Activated T-helper 17 cell treated with anti-CD3 and anti-CD28 coated beads, Interleukin-2, amount 50 U/mL, for 72 hours (primary cell): ENCODE data around the gene MREG. TPM values are rescaled to one million over a fixed set of nuclear protein-coding genes. Genes with fewer than 3 reads are reported as not detected.
"Not testable (repeated sequence)": the region's sequence is repeated elsewhere in the genome, so short reads cannot be mapped to it uniquely, and the experiment has no call there.

Experiments
- ATAC-seq: fragments of 150-1000 bp; cut with Tn5 transposase; replicated peaks from 2 replicates; pipeline ENCODE4 v1.10.0; 2021; ENCODE audit warnings: mild to moderate bottlenecking, moderate library complexity
- H3K27ac Mint-ChIP-seq: one replicate; pipeline ENCODE4 v1.8.0; 2022; ENCODE audit warnings: mixed read lengths
- H3K27me3 Mint-ChIP-seq: one replicate; pipeline ENCODE4 v1.8.0; 2022; ENCODE audit warnings: mixed read lengths
- H3K36me3 Mint-ChIP-seq: one replicate; pipeline ENCODE4 v1.8.0; 2022; ENCODE audit warnings: low read depth, mild to moderate bottlenecking, mixed read lengths
- H3K4me1 Mint-ChIP-seq: one replicate; pipeline ENCODE4 v1.8.0; 2022; ENCODE audit warnings: mixed read lengths
- H3K4me3 Mint-ChIP-seq: one replicate; pipeline ENCODE4 v1.8.0; 2022; ENCODE audit warnings: mild to moderate bottlenecking, mixed read lengths
- H3K9me3 Mint-ChIP-seq: one replicate; pipeline ENCODE4 v1.8.0; 2022; ENCODE audit warnings: mixed read lengths
- total RNA-seq, 2 donors: library from RNA; stranded (reverse); gene quantifications; one replicate each; pipeline ENCODE4 v1.2.3, GENCODE V29; 2022

MREG gene
- total RNA-seq, 2 donors from 2014 or later, result 7.5 to 22.0 TPM

DNA sequence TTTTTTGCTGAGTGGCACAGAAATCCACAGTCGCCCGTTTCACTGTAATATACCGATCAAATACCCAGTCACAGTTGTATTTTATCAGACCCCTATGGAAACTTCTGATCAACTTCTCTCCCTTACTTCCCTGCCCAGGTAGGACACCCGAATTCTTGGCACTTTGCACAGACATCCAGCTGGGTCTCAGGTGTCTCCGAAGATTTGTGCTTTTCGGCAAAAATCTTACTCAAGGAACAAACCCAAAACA lies 596 bp downstream of the MREG start:
- peak overlapping the region; percentile 18 for H3K27ac Mint-ChIP-seq

DNA sequence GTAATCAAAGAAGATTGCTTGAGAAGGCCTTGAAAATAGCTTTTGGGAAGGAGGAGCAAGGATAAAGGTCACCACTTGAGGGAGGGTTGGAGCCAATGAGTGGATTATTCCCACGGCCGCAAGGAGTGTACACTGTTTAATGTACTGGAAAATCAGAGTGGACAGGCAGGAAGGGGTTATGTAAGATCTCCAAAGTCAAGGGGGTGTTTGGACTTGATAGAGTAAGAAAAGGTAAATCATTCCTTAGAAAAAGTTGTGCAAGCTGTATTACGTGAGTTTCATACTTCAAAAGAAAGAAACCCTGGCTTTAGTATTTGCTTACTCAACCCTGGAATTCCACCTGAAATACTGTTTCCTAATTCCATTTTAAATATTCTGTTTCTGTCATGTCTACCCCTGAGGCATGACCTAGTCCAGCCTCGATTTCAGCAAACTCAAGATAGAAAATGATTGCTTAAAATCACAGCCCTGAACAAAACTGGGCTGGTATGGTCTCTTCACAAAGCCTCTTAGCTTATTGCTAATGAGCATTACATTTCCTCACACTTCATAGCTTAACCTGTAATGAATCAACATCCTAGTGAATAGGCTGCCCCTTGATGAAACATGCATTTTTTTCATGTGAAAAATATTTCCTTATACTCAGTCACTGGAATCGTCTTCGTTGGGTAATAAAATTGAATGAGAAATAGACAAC lies 1.1 kb downstream of the MREG start:
- no peak for ATAC-seq
- Mint-ChIP-seq H3K4me1 (peaks cover 25% of the 10 kb centered on the region), H3K4me3 (peak overlapping the region; percentile 81), H3K27me3 (no peaks in the 10 kb centered on the region), H3K9me3 (no peaks in the 10 kb centered on the region), H3K27ac (peak overlapping the region; percentile 18), H3K36me3 (no peaks in the 10 kb centered on the region)

More for the DNA sequence above, 596 bp downstream of the MREG start:
- Mint-ChIP-seq H3K36me3 (no peaks in the 10 kb centered on the region), H3K27me3 (no peaks in the 10 kb centered on the region), H3K9me3 (no peaks in the 10 kb centered on the region), H3K4me3 (peak overlapping the region; percentile 81), H3K4me1 (peaks cover 28% of the 10 kb centered on the region)
- no peak for ATAC-seq

DNA sequence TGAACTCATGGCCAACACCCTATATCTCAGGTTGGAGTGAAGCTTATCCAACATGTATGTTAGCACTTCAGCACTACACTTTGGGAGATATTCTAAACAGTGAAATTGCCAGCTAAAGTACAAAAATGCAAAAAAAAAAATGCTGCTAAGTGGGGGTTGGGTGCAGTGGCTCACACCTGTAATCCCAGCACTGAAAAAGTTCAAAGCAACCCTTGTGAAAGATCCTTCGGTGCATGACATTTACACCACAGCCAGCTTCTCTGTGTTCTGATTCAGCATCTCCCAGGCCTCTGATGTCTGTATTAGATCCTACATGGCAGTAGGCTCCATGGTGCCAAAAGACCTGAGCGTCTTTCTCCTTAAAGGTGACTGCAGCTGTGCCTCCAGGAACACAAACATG lies 4.1 kb downstream of the MREG start:
- not testable (repeated sequence) for H3K36me3 Mint-ChIP-seq, H3K9me3 Mint-ChIP-seq, H3K27me3 Mint-ChIP-seq, H3K4me3 Mint-ChIP-seq, H3K27ac Mint-ChIP-seq, ATAC-seq
- H3K4me1 Mint-ChIP-seq, result peaks cover 22% of the 10 kb centered on the region

DNA sequence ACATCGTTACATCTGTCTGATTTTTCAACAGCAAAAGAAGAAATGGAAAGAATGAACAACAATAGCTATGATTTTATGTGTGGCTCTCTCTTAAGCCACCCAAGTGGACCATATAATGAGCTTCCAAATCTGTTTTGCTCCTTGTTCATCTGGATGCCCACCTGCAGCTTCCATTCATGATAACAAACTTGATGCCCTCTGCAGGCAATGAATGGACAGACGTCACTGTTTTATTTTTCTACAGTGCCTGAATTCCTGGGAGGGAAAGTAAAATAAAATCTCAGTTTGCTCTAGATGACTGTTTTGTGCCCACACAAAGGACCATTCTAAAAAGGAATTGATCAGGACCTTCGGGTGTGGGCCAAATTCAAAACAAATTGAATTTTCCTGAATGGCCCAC lies 5.0 kb downstream of the MREG start:
- ATAC-seq, result no peak

DNA sequence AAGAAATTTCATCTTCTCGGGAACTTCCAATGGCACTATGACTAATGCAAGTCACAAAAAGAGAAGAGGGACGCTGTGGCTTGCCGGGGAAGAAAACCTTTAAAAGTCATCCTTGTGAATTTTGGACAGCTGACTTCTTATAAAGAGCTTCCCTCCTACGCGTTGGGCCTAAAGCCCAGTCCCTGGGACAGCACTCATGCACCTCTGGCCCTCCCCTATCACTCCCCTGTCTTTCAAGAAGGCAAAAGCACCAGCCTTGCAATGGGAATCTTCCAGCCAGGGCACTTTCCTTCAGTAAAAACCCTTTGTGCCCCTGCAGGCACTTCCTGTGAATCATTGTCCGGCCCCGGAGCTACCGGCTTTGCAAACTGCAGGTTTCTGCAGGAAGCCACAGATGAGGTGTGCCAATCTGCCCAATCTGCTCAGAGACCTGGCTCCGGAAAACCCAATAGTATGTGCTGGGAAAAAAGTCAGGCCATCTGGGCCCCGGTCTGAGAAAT lies 7.1 kb downstream of the MREG start:
- Mint-ChIP-seq H3K27ac (peak overlapping the region; percentile 83), H3K4me3 (peak overlapping the region; percentile 59), H3K27me3 (no peaks in the 10 kb centered on the region), H3K9me3 (no peaks in the 10 kb centered on the region), H3K36me3 (no peaks in the 10 kb centered on the region), H3K4me1 (peaks cover 40% of the 10 kb centered on the region)
- ATAC-seq, result peak; percentile 82

More for the DNA sequence above, 5.0 kb downstream of the MREG start:
- H3K4me1 Mint-ChIP-seq, result peaks cover 30% of the 10 kb centered on the region
- no peak overlapping the region for H3K27ac Mint-ChIP-seq
- no peaks in the 10 kb centered on the region for H3K36me3 Mint-ChIP-seq
- H3K4me3 Mint-ChIP-seq, result no peak overlapping the region
- H3K27me3 Mint-ChIP-seq, result no peaks in the 10 kb centered on the region
- H3K9me3 Mint-ChIP-seq, result no peaks in the 10 kb centered on the region

DNA sequence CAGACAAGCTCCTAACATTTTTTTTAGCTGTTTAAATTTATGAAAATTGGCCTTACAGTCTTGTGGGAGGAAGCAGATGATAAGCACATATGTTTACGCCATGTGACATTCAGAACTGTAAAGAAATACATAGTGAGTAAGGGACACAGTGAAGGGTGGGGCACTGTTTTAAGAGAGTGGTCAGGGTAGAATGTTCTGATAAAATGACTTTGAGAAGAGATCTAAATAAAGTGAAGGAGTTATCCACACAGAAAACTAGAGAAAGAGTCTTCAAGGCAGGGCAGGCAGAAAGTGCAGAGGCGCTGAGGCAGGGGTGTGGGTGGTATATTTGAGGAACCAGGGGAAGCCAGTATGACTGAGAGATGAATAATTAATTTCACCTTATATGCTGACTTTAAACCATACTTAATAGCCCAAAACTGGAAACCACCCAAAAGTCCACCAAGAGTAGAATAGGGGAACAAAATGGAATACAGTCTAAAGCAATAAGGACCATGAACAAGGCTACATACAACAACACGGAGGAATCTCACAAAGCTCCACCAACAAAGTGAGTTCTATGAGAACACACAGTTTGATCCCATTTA lies 8.6 kb downstream of the MREG start:
- Mint-ChIP-seq H3K4me1 (peaks cover 40% of the 10 kb centered on the region), H3K9me3 (no peaks in the 10 kb centered on the region), H3K27me3 (no peaks in the 10 kb centered on the region), H3K4me3 (peak overlapping the region; percentile 59), H3K27ac (peak overlapping the region; percentile 51), H3K36me3 (no peaks in the 10 kb centered on the region)
- peak; percentile 48 for ATAC-seq

DNA sequence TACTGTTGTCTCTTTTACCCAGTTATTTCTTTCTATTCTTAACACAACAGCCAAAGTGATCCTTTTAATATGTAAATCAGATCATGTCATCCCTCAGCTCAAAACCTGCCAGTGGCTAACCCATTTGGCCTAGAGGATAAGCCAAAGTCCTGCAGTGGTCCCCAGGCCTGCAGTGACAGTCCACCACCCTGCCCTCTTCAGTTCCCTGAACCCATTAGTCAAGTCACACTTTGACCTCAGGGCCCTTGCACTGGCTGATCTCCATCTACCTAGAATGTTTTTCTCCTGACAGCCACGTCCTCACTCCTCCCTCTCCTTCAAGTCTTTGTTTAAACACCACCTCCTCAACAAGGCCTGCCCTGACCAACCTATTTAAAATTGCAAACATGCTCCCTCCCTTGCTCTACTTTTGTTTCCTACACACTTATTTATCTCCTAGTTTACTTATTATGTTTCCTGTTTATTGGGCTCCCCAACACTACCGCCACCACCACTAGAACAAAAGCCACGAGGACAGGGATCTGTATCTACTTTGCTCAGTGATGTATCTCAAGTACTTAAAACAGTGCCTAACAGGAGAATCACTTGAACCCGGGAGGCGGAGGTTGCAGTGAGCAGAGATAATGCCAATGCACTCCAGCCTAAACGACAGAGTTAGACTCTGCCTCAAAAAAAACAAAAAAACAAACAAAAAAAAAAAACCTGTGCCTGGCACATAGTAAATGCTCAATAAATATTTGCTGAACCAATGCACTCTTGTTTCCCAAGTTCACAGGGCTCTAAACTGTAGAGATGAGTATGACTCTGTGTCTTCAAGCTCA lies 9.3 kb downstream of the MREG start:
- Mint-ChIP-seq H3K27ac (peak overlapping the region; percentile 51), H3K36me3 (no peaks in the 10 kb centered on the region), H3K4me3 (peak overlapping the region; percentile 59), H3K4me1 (peaks cover 40% of the 10 kb centered on the region), H3K27me3 (no peaks in the 10 kb centered on the region), H3K9me3 (no peaks in the 10 kb centered on the region)
- ATAC-seq, result no peak

DNA sequence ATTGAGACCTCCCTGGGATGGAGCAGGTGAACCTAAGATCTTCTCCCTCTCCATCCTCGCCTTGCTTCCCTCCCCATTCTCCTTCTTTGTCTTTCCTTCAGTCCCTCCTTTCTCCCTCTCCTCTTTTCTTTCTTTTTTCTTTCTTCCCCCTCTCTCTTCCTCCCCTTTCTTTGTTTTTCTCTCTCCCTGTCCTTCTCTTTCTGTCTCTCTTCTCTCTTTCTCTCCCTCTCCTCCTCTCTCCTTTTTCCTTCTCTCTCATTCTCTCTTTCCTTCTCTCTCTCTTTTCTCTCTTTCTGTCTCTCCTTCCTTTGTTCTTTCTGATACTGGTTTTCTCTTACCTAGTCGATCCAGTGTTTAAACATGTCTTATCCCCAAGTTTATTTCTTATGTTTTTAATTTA lies 10.7 kb downstream of the MREG start:
- no peaks in the 10 kb centered on the region for H3K9me3 Mint-ChIP-seq
- no peaks in the 10 kb centered on the region for H3K27me3 Mint-ChIP-seq
- peaks cover 1% of the 10 kb centered on the region for H3K36me3 Mint-ChIP-seq
- peaks cover 41% of the 10 kb centered on the region for H3K4me1 Mint-ChIP-seq
- H3K27ac Mint-ChIP-seq, result peak overlapping the region; percentile 61
- H3K4me3 Mint-ChIP-seq, result peak overlapping the region; percentile 16
- no peak for ATAC-seq

DNA sequence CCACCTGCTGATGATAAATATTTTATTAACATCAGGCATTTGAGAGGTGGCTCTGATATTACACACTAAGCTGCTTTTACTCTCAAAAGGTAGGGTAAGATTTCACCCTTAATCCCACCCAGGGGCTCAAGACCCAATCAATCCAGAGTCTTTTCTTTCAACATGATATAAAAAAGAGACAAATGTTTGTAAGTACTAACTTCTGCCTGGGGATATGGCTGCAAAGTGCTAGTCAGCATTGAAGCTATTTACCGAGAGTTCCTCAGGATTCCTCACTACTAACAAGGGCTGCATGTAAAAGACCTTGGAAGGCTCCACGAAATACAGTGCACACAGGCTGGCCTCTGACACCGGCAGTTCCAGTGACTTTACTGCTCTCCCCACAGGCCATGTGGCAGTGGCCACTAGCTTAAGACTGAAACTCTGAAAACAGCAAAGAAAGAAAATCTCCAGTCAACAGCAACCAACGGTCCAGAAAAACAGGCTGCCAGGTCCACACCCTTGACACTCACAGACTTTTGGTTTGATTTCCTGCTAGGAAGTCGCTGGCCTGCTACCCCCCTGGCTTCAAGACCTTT lies 11.2 kb downstream of the MREG start:
- no peaks in the 10 kb centered on the region for H3K9me3 Mint-ChIP-seq
- no peaks in the 10 kb centered on the region for H3K27me3 Mint-ChIP-seq
- peaks cover 45% of the 10 kb centered on the region for H3K4me1 Mint-ChIP-seq
- ATAC-seq, result no peak
- peaks cover 6% of the 10 kb centered on the region for H3K36me3 Mint-ChIP-seq
- peak overlapping the region; percentile 61 for H3K27ac Mint-ChIP-seq
- H3K4me3 Mint-ChIP-seq, result peak overlapping the region; percentile 16

DNA sequence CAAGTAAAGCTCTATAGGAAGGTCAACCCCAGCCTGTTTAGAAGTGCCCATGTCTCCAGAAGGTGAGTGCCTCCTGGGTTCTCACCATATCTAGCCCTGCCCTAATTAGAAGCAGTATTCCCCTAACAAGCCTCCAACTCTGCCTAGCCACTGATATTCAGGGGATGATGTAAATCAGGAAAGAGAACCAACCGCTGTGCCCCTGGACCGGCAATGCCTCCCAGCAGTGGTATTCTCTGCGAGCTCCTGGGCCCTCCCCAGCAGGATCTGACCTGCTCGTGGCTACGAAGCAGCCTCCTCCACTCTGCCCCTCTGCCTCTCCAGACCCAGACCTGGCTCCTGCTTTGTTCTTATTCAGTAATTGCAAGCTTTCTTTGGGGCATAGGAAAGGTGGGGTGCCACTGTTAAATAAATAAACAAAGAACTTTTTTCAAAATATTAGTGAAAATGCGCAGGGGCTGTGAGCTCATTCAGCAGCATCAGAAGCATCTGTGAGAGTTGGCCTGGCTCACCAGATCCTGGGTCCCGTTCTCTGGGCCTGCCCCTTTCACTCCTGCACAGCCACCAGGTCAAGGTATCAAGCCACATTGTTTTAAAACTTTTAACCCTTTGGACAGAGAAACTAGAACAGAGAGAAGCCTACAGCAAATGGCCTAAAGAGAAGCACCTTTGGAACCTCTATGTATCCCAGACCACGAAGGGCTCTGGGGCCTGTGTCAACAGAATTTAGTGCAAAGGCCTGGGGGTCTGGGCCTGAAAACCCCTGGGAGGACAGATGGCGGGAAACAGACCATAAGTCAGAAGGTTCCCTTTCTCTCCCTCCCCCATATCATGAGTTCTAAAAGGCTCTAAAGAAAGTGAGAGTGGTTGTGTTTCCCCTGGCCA lies 11.9 kb downstream of the MREG start:
- Mint-ChIP-seq H3K4me1 (peaks cover 40% of the 10 kb centered on the region), H3K4me3 (no peak overlapping the region), H3K27ac (no peak overlapping the region), H3K27me3 (no peaks in the 10 kb centered on the region), H3K36me3 (peaks cover 10% of the 10 kb centered on the region), H3K9me3 (no peaks in the 10 kb centered on the region)
- no peak for ATAC-seq

DNA sequence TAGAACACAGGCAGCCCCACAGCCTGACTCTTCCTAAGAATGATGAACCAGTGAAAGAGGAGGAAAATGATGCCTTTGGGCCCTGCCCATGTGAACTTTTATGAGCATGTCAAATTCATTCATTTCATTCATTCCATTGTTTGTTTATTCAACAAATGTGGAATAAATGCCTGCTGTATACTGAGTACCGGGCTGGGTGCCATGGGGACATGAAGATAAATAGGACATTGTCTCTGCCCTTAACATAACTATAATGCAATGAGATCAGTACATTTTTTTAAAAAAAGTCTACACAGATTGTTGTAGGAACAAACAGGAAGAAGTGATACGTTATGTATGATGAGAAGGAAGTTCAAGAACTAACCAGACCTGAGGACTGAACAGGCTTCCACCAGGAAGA lies 14.7 kb downstream of the MREG start:
- H3K4me1 Mint-ChIP-seq, result peaks cover 18% of the 10 kb centered on the region
- H3K27me3 Mint-ChIP-seq, result no peaks in the 10 kb centered on the region
- H3K36me3 Mint-ChIP-seq, result peaks cover 37% of the 10 kb centered on the region
- no peak overlapping the region for H3K27ac Mint-ChIP-seq
- no peaks in the 10 kb centered on the region for H3K9me3 Mint-ChIP-seq
- no peak overlapping the region for H3K4me3 Mint-ChIP-seq
- ATAC-seq, result no peak

DNA sequence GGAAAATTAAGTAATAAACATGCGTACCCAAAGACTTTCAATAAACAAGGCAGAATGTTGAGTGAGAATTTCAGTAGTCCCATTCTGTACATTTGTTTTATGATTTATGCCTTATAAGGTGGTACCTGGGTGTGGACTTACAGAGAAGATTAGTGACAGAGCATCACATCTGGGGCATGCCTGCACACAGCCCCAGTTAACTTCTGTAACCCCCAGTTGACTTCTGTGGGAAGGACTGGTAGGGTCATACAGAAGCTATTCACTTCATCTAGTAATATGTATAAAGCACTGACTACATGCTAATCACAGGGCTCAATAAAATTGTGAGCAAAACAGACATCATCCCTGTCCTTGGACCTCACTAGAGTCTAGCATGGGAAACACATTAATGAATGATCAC lies 16.1 kb downstream of the MREG start:
- Mint-ChIP-seq H3K9me3 (no peaks in the 10 kb centered on the region), H3K4me1 (peaks cover 5% of the 10 kb centered on the region), H3K4me3 (no peak overlapping the region), H3K36me3 (peaks cover 51% of the 10 kb centered on the region), H3K27me3 (no peaks in the 10 kb centered on the region), H3K27ac (peak overlapping the region; percentile 64)
- ATAC-seq, result no peak

DNA sequence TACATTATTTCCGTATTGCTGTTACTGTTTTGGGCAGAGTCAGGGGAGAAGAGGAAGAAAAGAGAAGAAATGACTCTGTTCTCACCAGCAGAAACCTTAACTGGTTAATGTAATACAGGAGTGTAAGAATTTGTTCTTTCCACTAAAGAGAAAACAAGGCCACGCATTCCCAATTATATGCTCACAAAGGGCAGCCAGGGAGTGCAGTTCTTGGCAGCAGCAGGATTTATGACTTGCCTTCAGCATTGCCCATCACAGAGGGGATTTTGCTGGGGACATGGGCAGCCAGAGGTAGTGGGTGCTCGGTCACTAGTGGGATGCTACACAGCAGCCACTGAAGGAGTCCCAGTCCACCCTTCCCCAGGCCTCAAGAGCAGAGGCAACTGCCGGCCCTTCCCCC lies 18.4 kb downstream of the MREG start:
- H3K4me3 Mint-ChIP-seq, result no peak overlapping the region
- no peak overlapping the region for H3K27ac Mint-ChIP-seq
- H3K4me1 Mint-ChIP-seq, result peaks cover 5% of the 10 kb centered on the region
- ATAC-seq, result no peak
- peaks cover 74% of the 10 kb centered on the region for H3K36me3 Mint-ChIP-seq
- H3K9me3 Mint-ChIP-seq, result peaks cover 12% of the 10 kb centered on the region
- H3K27me3 Mint-ChIP-seq, result no peaks in the 10 kb centered on the region
